ENCODE data around the gene ARHGAP26.

Gene ARHGAP26

GRCh38 chr5:142803428-142804125, 33.4 kb downstream of the ARHGAP26 start:
- H3K9me3 ChIP-seq: no peaks in the 10 kb centered on the region
- H3K27me3 ChIP-seq (ENCODE audit: low read depth): no peaks in the 10 kb centered on the region
- no peaks in the 10 kb centered on the region for H3K36me3 ChIP-seq (replicated peaks)
- H3K4me1 ChIP-seq: no peaks in the 10 kb centered on the region
- in situ Hi-C loops (cut with MboI; ENCODE audit: low sequenced_read_pairs): no loop called here
- no peak overlapping the region for H3K4me3 ChIP-seq
- no peak for DNase-seq (ENCODE audit: low spot score in 2 of 2)

DNA sequence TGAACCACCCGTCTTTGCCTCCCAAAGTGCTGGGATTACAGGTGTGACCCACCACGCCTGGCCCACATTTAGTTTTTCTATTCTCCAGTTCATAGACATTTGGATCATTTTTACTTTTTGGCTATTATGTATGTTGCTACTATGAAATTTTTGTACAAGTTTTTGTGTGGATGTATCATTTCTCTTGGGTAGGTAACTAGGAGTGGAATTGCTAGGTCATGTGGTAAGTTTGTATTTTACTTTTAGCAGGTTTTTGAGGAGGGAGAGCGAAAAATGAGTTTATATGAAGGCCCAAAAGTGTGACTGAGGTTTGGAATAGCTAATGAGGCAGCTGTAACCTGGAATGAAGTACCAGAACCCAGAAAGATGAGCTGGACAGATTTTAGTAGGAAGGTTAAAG, 35.2 kb downstream of the ARHGAP26 start:
- Histone ChIP-seq H3K4me3 (no peak overlapping the region), H3K27me3 (ENCODE audit: low read depth) (no peaks in the 10 kb centered on the region), H3K9me3 (no peaks in the 10 kb centered on the region), H3K36me3 (replicated peaks) (no peaks in the 10 kb centered on the region), H3K4me1 (no peaks in the 10 kb centered on the region)
- in situ Hi-C loops (cut with MboI; ENCODE audit: low sequenced_read_pairs): no loop called here
- DNase-seq (ENCODE audit: low spot score in 2 of 2): no peak

DNA sequence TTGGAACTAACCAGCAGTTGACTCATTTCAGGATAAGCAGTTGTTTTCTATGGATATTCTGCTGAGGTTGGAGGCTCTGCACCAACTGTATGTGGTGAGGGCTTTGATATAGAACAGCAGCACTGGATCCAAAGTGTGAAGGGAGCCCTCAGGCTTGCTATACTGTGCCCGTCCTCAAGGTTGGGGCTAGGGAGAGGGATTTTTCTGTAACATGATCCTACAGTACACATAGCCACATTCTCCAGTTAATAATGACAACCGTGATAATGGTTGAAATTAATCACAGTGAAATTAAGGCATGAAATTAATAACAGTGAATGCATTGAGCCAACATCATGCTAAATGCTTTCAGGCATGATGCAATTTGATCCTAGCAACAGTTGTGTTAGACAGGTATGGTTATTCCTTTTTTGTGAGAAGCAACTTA, 36.7 kb downstream of the ARHGAP26 start:
- no peak for DNase-seq (ENCODE audit: low spot score in 2 of 2)
- Histone ChIP-seq H3K4me1 (no peaks in the 10 kb centered on the region), H3K9me3 (no peaks in the 10 kb centered on the region), H3K36me3 (replicated peaks) (no peaks in the 10 kb centered on the region), H3K27me3 (ENCODE audit: low read depth) (no peaks in the 10 kb centered on the region), H3K4me3 (no peak overlapping the region)
- in situ Hi-C loops (cut with MboI; ENCODE audit: low sequenced_read_pairs): no loop called here

GRCh38 chr5:142807372-142807911, 37.3 kb downstream of the ARHGAP26 start:
- H3K36me3 ChIP-seq (replicated peaks): no peaks in the 10 kb centered on the region
- no peaks in the 10 kb centered on the region for H3K4me1 ChIP-seq
- in situ Hi-C loops (cut with MboI; ENCODE audit: low sequenced_read_pairs): no loop called here
- DNase-seq (ENCODE audit: low spot score in 2 of 2): no peak
- H3K4me3 ChIP-seq: no peak overlapping the region
- H3K27me3 ChIP-seq (ENCODE audit: low read depth): no peaks in the 10 kb centered on the region
- H3K9me3 ChIP-seq: no peaks in the 10 kb centered on the region

DNA sequence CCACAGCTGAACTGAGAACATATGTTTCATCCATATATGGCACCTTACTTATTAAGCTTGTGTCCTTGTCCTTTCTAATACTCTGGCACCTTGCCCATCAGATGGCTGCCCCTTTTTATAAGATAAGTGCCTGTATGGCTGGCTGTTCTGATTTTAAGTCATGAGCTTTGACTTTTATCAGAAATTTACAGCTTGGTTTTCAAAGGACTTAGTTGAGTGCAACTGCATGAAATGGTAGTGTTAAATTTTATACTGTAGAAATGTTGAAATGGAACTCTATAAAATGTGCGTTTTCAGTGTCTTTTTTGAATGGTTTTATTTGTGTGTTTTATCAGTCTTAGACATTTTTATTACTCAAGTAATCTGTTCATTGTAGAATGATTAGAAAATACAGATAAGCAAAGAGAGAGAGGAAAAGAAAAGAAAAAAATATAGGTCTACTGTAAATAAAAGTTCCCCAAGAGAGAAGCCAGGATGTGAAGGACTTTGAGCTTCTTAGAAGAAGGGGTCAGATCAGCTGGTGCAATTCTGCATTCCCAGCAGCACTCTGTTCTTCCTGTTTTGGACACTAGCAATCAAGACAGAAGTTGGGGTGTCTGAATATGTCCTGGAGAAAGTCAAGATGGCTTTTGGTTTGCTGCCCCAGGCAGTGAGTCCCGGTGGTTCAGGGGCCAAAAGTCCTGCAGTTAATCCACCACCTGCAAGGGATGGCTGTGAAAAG, 38.9 kb downstream of the ARHGAP26 start:
- Histone ChIP-seq H3K36me3 (replicated peaks) (no peaks in the 10 kb centered on the region), H3K9me3 (no peaks in the 10 kb centered on the region), H3K4me3 (no peak overlapping the region), H3K27me3 (ENCODE audit: low read depth) (no peaks in the 10 kb centered on the region), H3K4me1 (no peaks in the 10 kb centered on the region)
- in situ Hi-C loops (cut with MboI; ENCODE audit: low sequenced_read_pairs): no loop called here
- no peak for DNase-seq (ENCODE audit: low spot score in 2 of 2)

DNA sequence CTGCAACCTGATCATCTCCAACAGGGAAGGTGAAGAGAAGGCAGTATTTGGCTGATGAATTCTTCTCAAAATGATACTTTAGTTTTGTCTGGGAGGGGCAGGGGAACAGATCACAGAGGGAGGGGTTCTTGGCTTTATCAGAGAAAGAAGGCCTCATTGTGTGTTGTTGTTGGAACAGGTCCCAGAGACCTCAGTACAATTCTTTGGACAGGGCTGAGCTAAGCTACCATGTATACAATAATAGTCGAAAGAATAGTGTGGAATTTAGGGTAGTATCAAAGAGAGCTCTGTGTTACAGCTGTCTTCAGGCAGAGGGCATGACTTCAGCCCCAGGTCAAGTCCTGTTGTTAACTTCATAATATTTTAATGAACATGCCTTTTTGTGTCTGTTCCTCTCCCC, 39.9 kb downstream of the ARHGAP26 start:
- no peaks in the 10 kb centered on the region for H3K27me3 ChIP-seq (ENCODE audit: low read depth)
- no peaks in the 10 kb centered on the region for H3K4me1 ChIP-seq
- no peaks in the 10 kb centered on the region for H3K9me3 ChIP-seq
- no peaks in the 10 kb centered on the region for H3K36me3 ChIP-seq (replicated peaks)
- no peak overlapping the region for H3K4me3 ChIP-seq
- in situ Hi-C loops (cut with MboI; ENCODE audit: low sequenced_read_pairs): no loop called here
- no peak for DNase-seq (ENCODE audit: low spot score in 2 of 2)

DNA sequence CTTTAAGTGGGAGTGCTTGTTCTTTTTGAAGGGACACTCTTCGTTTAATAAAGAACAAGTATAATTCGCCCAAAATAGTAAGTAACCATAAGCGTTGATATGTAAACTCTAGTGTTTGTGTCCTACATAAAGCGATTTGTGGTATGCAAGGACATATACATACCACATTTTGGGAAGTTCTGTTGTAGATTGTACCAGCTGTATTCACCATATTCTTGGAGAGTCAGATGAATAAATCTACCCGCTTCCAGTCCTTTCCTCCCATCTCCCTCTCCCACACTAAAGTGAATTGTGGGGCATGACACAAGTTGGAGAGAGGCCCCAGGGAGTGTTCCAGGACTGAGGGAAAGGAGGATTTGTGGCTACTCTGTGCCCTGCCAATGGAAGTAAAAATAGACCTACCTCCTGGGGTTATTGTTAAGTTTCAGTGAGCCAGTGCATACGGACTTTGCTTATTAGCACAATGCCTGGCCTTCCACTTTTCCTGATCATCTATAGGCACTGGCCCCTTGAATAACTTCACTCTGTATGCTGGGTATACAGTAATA, 40.6 kb downstream of the ARHGAP26 start:
- in situ Hi-C loops (cut with MboI; ENCODE audit: low sequenced_read_pairs): no loop called here
- Histone ChIP-seq H3K36me3 (replicated peaks) (no peaks in the 10 kb centered on the region), H3K9me3 (no peaks in the 10 kb centered on the region), H3K4me1 (no peaks in the 10 kb centered on the region), H3K4me3 (no peak overlapping the region), H3K27me3 (ENCODE audit: low read depth) (no peaks in the 10 kb centered on the region)
- DNase-seq (ENCODE audit: low spot score in 2 of 2): no peak

DNA sequence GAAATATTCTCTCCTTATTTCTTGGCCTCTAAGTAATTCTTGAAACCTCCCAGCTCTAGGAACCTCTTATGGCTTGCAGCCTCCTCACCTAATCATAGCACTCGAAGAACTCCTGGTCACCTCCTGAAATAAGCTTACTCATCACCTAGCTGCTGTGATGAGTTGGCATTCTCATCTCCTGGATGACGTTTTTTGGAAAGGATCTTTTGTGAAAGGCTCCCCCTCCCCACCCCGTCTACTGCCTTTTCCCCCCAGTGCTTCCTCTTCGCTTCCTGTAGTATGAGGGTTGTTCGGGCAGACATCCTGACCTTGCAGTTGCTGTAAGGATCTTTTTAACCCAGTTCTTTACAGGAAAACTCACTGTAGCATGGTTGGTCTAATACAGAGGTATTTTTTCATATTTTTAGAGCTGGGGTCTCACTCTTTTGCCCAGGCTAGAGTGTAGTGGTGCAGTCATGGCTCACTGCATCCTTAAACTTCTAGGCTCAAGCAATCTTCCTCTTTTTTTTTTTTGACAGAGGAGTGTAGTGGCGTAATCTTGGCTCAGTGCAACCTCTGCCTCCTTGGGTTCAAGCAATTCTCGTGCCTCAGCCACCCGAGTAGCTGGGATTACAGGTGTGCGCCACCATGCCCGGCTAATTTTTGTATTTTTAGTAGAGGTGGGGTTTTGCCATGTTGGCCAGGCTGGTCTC, 41.8 kb downstream of the ARHGAP26 start:
- no peaks in the 10 kb centered on the region for H3K36me3 ChIP-seq (replicated peaks)
- no peak overlapping the region for H3K4me3 ChIP-seq
- no peaks in the 10 kb centered on the region for H3K9me3 ChIP-seq
- H3K27me3 ChIP-seq (ENCODE audit: low read depth): no peaks in the 10 kb centered on the region
- no peak for DNase-seq (ENCODE audit: low spot score in 2 of 2)
- no peaks in the 10 kb centered on the region for H3K4me1 ChIP-seq
- in situ Hi-C loops (cut with MboI; ENCODE audit: low sequenced_read_pairs): no loop called here

- DNase-seq (ENCODE audit: low spot score in 2 of 2): no peak
- Histone ChIP-seq H3K9me3 (no peaks in the 10 kb centered on the region), H3K27me3 (ENCODE audit: low read depth) (no peaks in the 10 kb centered on the region), H3K36me3 (replicated peaks) (no peaks in the 10 kb centered on the region), H3K4me1 (no peaks in the 10 kb centered on the region), H3K4me3 (no peak overlapping the region)
- in situ Hi-C loops (cut with MboI; ENCODE audit: low sequenced_read_pairs): no loop called here
These were observed 43.0 kb downstream of the ARHGAP26 start for GRCh38 chr5:142813220-142813619.

GRCh38 chr5:142814122-142814521, 43.9 kb downstream of the ARHGAP26 start:
- in situ Hi-C loops (cut with MboI; ENCODE audit: low sequenced_read_pairs): no loop called here
- H3K4me3 ChIP-seq: no peak overlapping the region
- H3K4me1 ChIP-seq: no peaks in the 10 kb centered on the region
- no peak for DNase-seq (ENCODE audit: low spot score in 2 of 2)
- H3K27me3 ChIP-seq (ENCODE audit: low read depth): no peaks in the 10 kb centered on the region
- no peaks in the 10 kb centered on the region for H3K36me3 ChIP-seq (replicated peaks)
- H3K9me3 ChIP-seq: no peaks in the 10 kb centered on the region

GRCh38 chr5:142815469-142815868, 45.3 kb downstream of the ARHGAP26 start:
- in situ Hi-C loops (cut with MboI; ENCODE audit: low sequenced_read_pairs): no loop called here
- Histone ChIP-seq H3K36me3 (replicated peaks) (no peaks in the 10 kb centered on the region), H3K9me3 (no peaks in the 10 kb centered on the region), H3K4me3 (no peak overlapping the region), H3K4me1 (no peaks in the 10 kb centered on the region), H3K27me3 (ENCODE audit: low read depth) (no peaks in the 10 kb centered on the region)
- DNase-seq (ENCODE audit: low spot score in 2 of 2): no peak

DNA sequence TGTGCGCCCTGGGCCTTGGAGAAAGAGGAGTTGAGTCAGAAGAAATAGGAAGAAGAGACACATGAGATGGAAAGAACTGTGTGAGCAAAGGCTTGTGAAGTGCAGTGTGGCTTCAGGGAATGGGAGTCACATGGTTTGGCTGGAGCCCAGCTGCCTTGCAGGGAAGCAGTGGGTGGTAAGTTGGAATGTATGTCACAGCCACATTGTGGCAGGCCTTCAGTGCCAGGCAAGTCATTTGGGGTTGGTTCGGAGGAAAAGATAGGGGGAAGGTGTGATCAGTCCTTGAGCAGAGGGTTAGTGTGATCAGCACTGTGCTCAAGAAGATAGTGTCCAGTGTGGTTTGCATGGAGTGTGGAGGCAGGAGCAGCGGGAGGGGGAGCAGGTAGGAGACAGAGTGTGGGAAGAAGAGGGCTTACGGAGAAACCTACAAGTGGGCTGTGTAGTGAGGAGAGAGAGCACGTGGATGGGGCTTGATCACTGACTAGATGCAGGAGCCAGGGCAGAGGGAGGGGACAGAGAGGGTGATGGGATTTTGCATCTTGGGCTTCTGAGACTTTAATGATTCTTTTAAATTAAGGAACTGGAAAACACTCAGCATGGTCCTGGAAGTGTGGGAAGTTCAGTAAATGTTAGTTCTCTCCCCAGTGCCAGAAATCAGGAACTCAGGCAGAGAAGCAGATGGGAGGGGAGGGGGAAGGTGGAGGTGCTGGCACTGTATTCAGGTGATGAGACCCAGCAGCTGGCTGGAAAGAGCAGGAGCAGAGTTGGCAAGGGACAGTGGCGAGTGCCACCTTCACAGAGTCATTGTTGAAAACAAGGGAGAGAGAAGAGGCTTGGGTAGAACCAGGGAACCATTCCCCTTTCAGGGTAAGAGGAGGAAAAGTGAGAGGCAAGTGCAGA, 46.6 kb downstream of the ARHGAP26 start:
- no peak for DNase-seq (ENCODE audit: low spot score in 2 of 2)
- Histone ChIP-seq H3K27me3 (ENCODE audit: low read depth) (no peaks in the 10 kb centered on the region), H3K4me1 (no peaks in the 10 kb centered on the region), H3K9me3 (no peaks in the 10 kb centered on the region), H3K36me3 (replicated peaks) (no peaks in the 10 kb centered on the region), H3K4me3 (no peak overlapping the region)
- in situ Hi-C loops (cut with MboI; ENCODE audit: low sequenced_read_pairs): no loop called here

DNA sequence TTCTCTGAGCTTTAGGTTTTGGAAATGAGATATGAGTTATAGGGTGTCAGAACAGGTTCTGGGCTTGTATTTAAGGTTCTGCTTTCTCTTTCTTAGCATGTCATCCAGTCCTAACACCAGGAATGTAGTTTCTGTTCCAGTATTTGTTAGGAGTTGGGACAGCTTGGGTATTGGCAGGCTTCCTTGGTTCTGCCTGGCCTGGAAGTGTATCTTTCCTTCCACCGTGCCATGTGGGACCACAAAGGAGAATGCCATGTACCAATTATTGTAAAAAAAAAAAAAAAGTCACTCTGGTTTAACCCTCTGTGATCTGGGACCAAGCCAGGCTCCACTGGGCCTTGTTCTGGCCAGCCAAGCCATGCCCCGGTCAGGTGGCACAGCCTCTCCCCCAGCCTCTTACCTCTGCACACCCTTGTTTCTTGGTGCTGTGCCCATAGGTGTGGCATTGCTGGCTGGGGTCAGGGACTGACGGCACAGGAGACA, 47.8 kb downstream of the ARHGAP26 start:
- no peaks in the 10 kb centered on the region for H3K4me1 ChIP-seq
- H3K9me3 ChIP-seq: no peaks in the 10 kb centered on the region
- in situ Hi-C loops (cut with MboI; ENCODE audit: low sequenced_read_pairs): no loop called here
- no peak overlapping the region for H3K4me3 ChIP-seq
- H3K27me3 ChIP-seq (ENCODE audit: low read depth): no peaks in the 10 kb centered on the region
- no peak for DNase-seq (ENCODE audit: low spot score in 2 of 2)
- H3K36me3 ChIP-seq (replicated peaks): no peaks in the 10 kb centered on the region
